Osteoblast (primary cell): ENCODE measurements around the gene FBXW12. TPM values are rescaled to one million over a fixed set of nuclear protein-coding genes. Genes with fewer than 3 reads are reported as not detected.
A peak's percentile ranks its signal among the peaks of the same experiment; 100 is the strongest.

Source experiments
- DNase-seq: peaks from one replicate; pipeline ENCODE4 v3.0.0; 2011; ENCODE audit warnings: low spot score, mixed read lengths; ENCODE audit not compliant: insufficient read length; ENCODE audit errors: missing footprints
- H2AFZ ChIP-seq: 2 replicates; pipeline ENCODE4 v1.6.0; 2011; ENCODE audit warnings: mild to moderate bottlenecking, low read length
- H3K27ac ChIP-seq: 2 replicates; pipeline ENCODE4 v1.5.1; 2011; ENCODE audit warnings: mild to moderate bottlenecking, low read depth, low read length, moderate library complexity
- H3K27me3 ChIP-seq: 2 replicates; pipeline ENCODE4 v1.6.0; 2012; ENCODE audit warnings: mild to moderate bottlenecking, control low read depth, inconsistent platforms, low read length, moderate library complexity; ENCODE audit not compliant: insufficient read depth
- H3K36me3 ChIP-seq: 2 replicates; pipeline ENCODE4 v1.5.1; 2011; ENCODE audit warnings: mild to moderate bottlenecking, low read length, control low read depth, moderate library complexity; ENCODE audit not compliant: insufficient read depth
- H3K4me1 ChIP-seq: 2 replicates; pipeline ENCODE4 v1.5.1; 2011; ENCODE audit warnings: mild to moderate bottlenecking, low read length, control low read depth, moderate library complexity; ENCODE audit not compliant: insufficient read depth
- H3K4me2 ChIP-seq: 2 replicates; pipeline ENCODE4 v1.6.0; 2011; ENCODE audit warnings: mild to moderate bottlenecking, low read length; ENCODE audit not compliant: insufficient read depth
- H3K4me3 ChIP-seq: fragments of 200-600 bp; sonication (generic); 3 replicates; pipeline ENCODE4 v1.5.1; 2012; ENCODE audit warnings: mild to moderate bottlenecking, low read length, inconsistent platforms; ENCODE audit not compliant: insufficient read depth
- H3K79me2 ChIP-seq: 2 replicates; pipeline ENCODE4 v1.6.0; 2012; ENCODE audit warnings: mild to moderate bottlenecking, low read length, control low read depth, inconsistent platforms; ENCODE audit not compliant: insufficient read depth
- H3K9me3 ChIP-seq: 2 replicates; pipeline ENCODE4 v1.5.1; 2011; ENCODE audit warnings: low read depth, low read length, control low read depth
- H4K20me1 ChIP-seq: 2 replicates; pipeline ENCODE4 v1.6.0; 2012; ENCODE audit warnings: mild to moderate bottlenecking, low read length, control low read depth; ENCODE audit not compliant: insufficient read depth
- total RNA-seq: library from RNA; depleted of rRNA; stranded (reverse); fragments of >200 nt; gene quantifications from 2 replicates; pipeline ENCODE4 v1.2.3, GENCODE V29; 2012
- TF ChIP-seq, protein P1 (sequence below): IDR thresholded peaks from 2 replicates; pipeline ENCODE4 v1.5.1; 2011; ENCODE audit warnings: mild to moderate bottlenecking, low read depth, low read length, moderate library complexity; ENCODE audit errors: extremely low read depth

FBXW12 gene
- total RNA-seq, 1 donor: not detected

DNA sequence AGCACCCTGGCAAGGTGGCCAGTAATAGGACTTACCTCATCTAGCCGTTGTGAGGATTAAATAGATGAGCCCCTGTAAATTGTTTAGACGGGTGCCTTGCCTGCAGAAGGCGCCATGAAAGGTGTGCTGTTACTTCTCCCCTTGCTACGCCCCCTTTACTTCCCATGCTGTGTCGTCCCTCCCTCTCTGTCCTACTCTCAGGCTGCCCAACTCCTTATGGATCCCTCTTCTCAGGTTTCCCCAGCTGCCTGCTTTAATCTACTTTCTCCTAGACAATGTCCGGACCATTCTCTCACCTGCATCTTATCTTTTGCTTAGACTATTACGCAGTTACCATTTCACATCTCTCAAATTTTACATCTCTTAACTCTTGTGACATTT is 1.7 kb upstream of the FBXW12 start:
- Histone ChIP-seq H3K4me3 (no peak overlapping the region), H3K9me3 (no peaks in the 10 kb centered on the region), H3K4me2 (no peak overlapping the region), H3K79me2 (no peaks in the 10 kb centered on the region), H3K27me3 (peaks cover 9% of the 10 kb centered on the region), H2AFZ (no peak overlapping the region), H3K27ac (no peak overlapping the region), H4K20me1 (no peaks in the 10 kb centered on the region), H3K4me1 (no peaks in the 10 kb centered on the region), H3K36me3 (no peaks in the 10 kb centered on the region)
- TF ChIP-seq, protein P1, sequence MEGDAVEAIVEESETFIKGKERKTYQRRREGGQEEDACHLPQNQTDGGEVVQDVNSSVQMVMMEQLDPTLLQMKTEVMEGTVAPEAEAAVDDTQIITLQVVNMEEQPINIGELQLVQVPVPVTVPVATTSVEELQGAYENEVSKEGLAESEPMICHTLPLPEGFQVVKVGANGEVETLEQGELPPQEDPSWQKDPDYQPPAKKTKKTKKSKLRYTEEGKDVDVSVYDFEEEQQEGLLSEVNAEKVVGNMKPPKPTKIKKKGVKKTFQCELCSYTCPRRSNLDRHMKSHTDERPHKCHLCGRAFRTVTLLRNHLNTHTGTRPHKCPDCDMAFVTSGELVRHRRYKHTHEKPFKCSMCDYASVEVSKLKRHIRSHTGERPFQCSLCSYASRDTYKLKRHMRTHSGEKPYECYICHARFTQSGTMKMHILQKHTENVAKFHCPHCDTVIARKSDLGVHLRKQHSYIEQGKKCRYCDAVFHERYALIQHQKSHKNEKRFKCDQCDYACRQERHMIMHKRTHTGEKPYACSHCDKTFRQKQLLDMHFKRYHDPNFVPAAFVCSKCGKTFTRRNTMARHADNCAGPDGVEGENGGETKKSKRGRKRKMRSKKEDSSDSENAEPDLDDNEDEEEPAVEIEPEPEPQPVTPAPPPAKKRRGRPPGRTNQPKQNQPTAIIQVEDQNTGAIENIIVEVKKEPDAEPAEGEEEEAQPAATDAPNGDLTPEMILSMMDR: no peak
- no peak for DNase-seq

DNA sequence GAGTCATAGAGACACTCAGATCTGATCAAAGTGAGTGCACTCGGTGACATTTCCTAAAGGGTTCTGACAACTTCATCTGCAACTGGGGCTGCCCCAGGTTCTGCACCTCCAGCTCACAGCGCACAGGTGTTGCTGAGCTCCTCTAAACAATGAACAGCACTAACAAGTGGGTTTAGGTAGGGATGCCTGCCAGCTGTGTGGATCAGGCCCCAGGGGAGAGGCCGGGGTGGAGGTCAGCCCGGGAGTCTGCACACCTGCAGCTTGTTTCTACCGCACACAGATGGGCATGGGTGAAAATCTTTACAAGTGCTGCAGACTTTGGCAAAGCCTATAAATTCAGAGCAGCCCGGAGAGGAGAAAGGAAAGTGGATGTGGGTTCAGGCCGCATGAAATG is 355 bp downstream of the FBXW12 start:
- Histone ChIP-seq H3K27ac (no peak overlapping the region), H3K4me1 (no peaks in the 10 kb centered on the region), H3K27me3 (peaks cover 6% of the 10 kb centered on the region), H2AFZ (no peak overlapping the region), H3K36me3 (no peaks in the 10 kb centered on the region), H3K4me2 (no peak overlapping the region), H3K4me3 (no peak overlapping the region), H3K79me2 (no peaks in the 10 kb centered on the region), H4K20me1 (no peaks in the 10 kb centered on the region), H3K9me3 (no peaks in the 10 kb centered on the region)
- TF ChIP-seq, protein P1: no peak
- no peak for DNase-seq

GRCh38 chr3:48372862-48373435 is 930 bp downstream of the FBXW12 start:
- peak; percentile 25 for DNase-seq
- Histone ChIP-seq H3K79me2 (no peaks in the 10 kb centered on the region), H3K27ac (no peak overlapping the region), H3K4me1 (no peaks in the 10 kb centered on the region), H2AFZ (no peak overlapping the region), H4K20me1 (no peaks in the 10 kb centered on the region), H3K27me3 (peaks cover 6% of the 10 kb centered on the region), H3K9me3 (no peaks in the 10 kb centered on the region), H3K4me2 (no peak overlapping the region), H3K4me3 (no peak overlapping the region), H3K36me3 (no peaks in the 10 kb centered on the region)
- TF ChIP-seq, protein P1: no peak

DNA sequence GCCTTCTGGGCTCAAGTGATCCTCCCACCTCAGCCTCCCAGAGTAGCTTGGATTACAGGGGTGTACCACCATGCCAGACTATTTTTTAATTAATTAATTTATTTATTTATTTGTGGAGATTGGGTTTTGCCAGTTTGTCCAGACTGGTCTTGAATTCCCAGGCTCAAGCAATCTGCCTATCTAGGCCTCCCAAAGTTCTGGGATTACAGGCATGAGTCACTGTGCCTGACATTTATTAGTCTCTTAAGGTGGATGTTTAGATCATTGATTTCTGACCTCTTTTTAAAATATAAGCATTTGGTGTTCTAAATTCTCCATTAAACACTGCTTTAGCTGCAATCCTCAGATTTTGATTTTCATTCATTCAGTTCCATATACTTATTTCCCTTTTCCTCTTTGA is 15.6 kb downstream of the FBXW12 start:
- no peaks in the 10 kb centered on the region for H3K79me2 ChIP-seq
- no peak overlapping the region for H2AFZ ChIP-seq
- H4K20me1 ChIP-seq: no peaks in the 10 kb centered on the region
- peaks cover 31% of the 10 kb centered on the region for H3K27me3 ChIP-seq
- no peak overlapping the region for H3K4me3 ChIP-seq
- no peaks in the 10 kb centered on the region for H3K9me3 ChIP-seq
- H3K4me1 ChIP-seq: no peaks in the 10 kb centered on the region
- no peaks in the 10 kb centered on the region for H3K36me3 ChIP-seq
- TF ChIP-seq, protein P1: no peak
- no peak overlapping the region for H3K4me2 ChIP-seq
- no peak overlapping the region for H3K27ac ChIP-seq
- DNase-seq: no peak
